Endothelial cell of umbilical vein (primary cell): Measurements from ENCODE around the gene TMEM182. TPM values are rescaled to one million over a fixed set of nuclear protein-coding genes. Genes with fewer than 3 reads are reported as not detected.
A peak's percentile ranks its signal among the peaks of the same experiment; 100 is the strongest.

ENCODE experiments used
- BruUV-seq: library from RNA; stranded (reverse); fragments of 400-500 nt; replicated peaks from 2 replicates; lab custom pipeline; 2021; lab: Mats Ljungman, UMichigan
- CTCF ChIA-PET: fragments of 300-600, 350-600 bp; sonication (Branson Sonifier 250); formaldehyde crosslinking; loops from one replicate; lab custom pipeline; 2021; ENCODE audit warnings: antibody characterized with exemption, inconsistent platforms; lab: Charles Lee
- POLR2A ChIA-PET: fragments of 300-600, 350-600 bp; sonication (Branson Sonifier 250); formaldehyde crosslinking; loops from one replicate; lab custom pipeline; 2021; ENCODE audit warnings: antibody characterized with exemption, inconsistent platforms; lab: Charles Lee
- DNase-seq: peaks from one replicate; pipeline ENCODE4 v3.0.0-alpha.2; 2011; ENCODE audit warnings: low read depth, low spot score
- FAIRE-seq: peaks from 2 replicates; lab custom pipeline; 2011; peaks lifted over from hg19 to GRCh38; lab: Jason Lieb, UNC
- H2AFZ ChIP-seq: 2 replicates; pipeline ENCODE4 v1.6.0; 2012; ENCODE audit warnings: low read depth, low read length, control low read depth, inconsistent platforms
- H3K27ac ChIP-seq: 2 replicates; pipeline ENCODE4 v1.5.1; 2011; ENCODE audit warnings: low read depth, mild to moderate bottlenecking, control low read depth, low read length, moderate library complexity; ENCODE audit not compliant: insufficient read depth
- H3K27me3 ChIP-seq, 2 experiments: 2 replicates each; pipeline versions ENCODE4 v1.6.0 to v1.6.1; 2011; ENCODE audit warnings: low read length in 2 of 2, mixed read lengths in 1 of 2; ENCODE audit not compliant: control insufficient read depth in 2 of 2, insufficient read depth in 2 of 2
- H3K36me3 ChIP-seq, 2 experiments: 2 replicates in 1 of 2; 3 replicates in 1 of 2; pipeline ENCODE4 v1.5.1; 2011; ENCODE audit warnings: low read length in 2 of 2, mild to moderate bottlenecking in 1 of 2, moderate library complexity in 1 of 2; ENCODE audit not compliant: control insufficient read depth in 2 of 2, insufficient read depth in 2 of 2; ENCODE audit errors: extremely low read depth in 1 of 2
- H3K4me1 ChIP-seq: 3 replicates; pipeline ENCODE4 v1.5.1; 2011; ENCODE audit warnings: mild to moderate bottlenecking, low read length; ENCODE audit not compliant: control insufficient read depth, insufficient read depth; ENCODE audit errors: extremely low read depth
- H3K4me2 ChIP-seq: 2 replicates; pipeline ENCODE4 v1.6.1; 2011; ENCODE audit warnings: low read length, control low read depth, mixed read lengths; ENCODE audit not compliant: insufficient read depth
- H3K4me3 ChIP-seq, 3 experiments: fragments of 200-600 bp in 1 of 3; sonication (generic), shearing (Covaris generic) in 1 of 3; replicated peaks in 1 of 3; 2 replicates each; pipeline ENCODE4 v1.5.1; 2011 to 2016; ENCODE audit warnings: control low read depth in 3 of 3, low read length in 3 of 3, mild to moderate bottlenecking in 2 of 3, inconsistent platforms in 1 of 3, low read depth in 1 of 3, moderate library complexity in 1 of 3; ENCODE audit not compliant: insufficient read depth in 1 of 3
- H3K79me2 ChIP-seq: 2 replicates; pipeline ENCODE4 v1.6.0; 2012; ENCODE audit warnings: low read length, inconsistent platforms; ENCODE audit not compliant: control insufficient read depth, insufficient read depth
- H3K9ac ChIP-seq: replicated peaks from 2 replicates; pipeline ENCODE3; 2011; ENCODE audit warnings: low read length, control low read depth; ENCODE audit not compliant: insufficient read depth; ENCODE audit errors: extremely low read depth
- H3K9me1 ChIP-seq: replicated peaks from 3 replicates; pipeline ENCODE4 v1.6.0; 2011; ENCODE audit warnings: mild to moderate bottlenecking, low read length; ENCODE audit not compliant: control insufficient read depth, insufficient read depth; ENCODE audit errors: extremely low read depth
- H3K9me3 ChIP-seq: replicated peaks from 2 replicates; pipeline ENCODE4 v1.5.1; 2012; ENCODE audit warnings: low read length, inconsistent platforms; ENCODE audit not compliant: control insufficient read depth, insufficient read depth
- H4K20me1 ChIP-seq: replicated peaks from 2 replicates; pipeline ENCODE3; 2011; ENCODE audit warnings: mild to moderate bottlenecking, low read length; ENCODE audit not compliant: control insufficient read depth, insufficient read depth; ENCODE audit errors: extremely low read depth
- FOS ChIP-seq: IDR thresholded peaks from 2 replicates; pipeline ENCODE4 v1.6.1; 2011; ENCODE audit warnings: mild to moderate bottlenecking, low read length, moderate library complexity, borderline replicate concordance; ENCODE audit not compliant: insufficient read depth
- GATA2 ChIP-seq: IDR thresholded peaks from 2 replicates; pipeline ENCODE4 v1.7.0; 2011; ENCODE audit warnings: low read depth, mild to moderate bottlenecking, moderate library complexity, mixed read lengths, low read length; ENCODE audit not compliant: insufficient read length, insufficient read depth
- JUN ChIP-seq: IDR thresholded peaks from 2 replicates; pipeline ENCODE4 v1.6.1; 2011; ENCODE audit warnings: borderline replicate concordance, low read depth; ENCODE audit not compliant: insufficient read length, insufficient read depth
- MYC ChIP-seq: IDR thresholded peaks from one replicate; pipeline ENCODE4 v1.6.1; 2011; ENCODE audit warnings: mild to moderate bottlenecking, low read depth, low read length
- dilution Hi-C: fragments of 300-500 bp; cut with MboI; formaldehyde crosslinking; loops from one replicate; pipeline ENCODE4 v1.15.0; 2019; ENCODE audit warnings: low sequenced_read_pairs; ENCODE audit not compliant: extremely low pct_ligation_motif_present
- intact Hi-C: fragments of 100-400 bp; cut with micrococcal nuclease; formaldehyde crosslinking; loops from one replicate; pipeline ENCODE4 v1.10.0; 2022
- polyA plus RNA-seq, 4 experiments: library from polyadenylated mRNA; depleted of rRNA in 3 of 4; stranded (reverse) in 3 of 4; unstranded in 1 of 4; fragments of >200 nt; gene quantifications; 2 replicates each; pipeline versions ENCODE4 v1.2.1 to v1.2.3, GENCODE V29; 2011 to 2012; ENCODE audit warnings: missing spikeins in 1 of 4
- total RNA-seq: library from RNA; stranded (reverse); gene quantifications from 2 replicates; pipeline ENCODE4 v1.2.3, GENCODE V29; 2021
- TF ChIP-seq, protein P1 (sequence below), 2 donors: IDR thresholded peaks; 1 replicate in 1 of 2; 2 replicates in 1 of 2; pipeline ENCODE4 v1.5.1; 2011; ENCODE audit warnings: low read length in 2 of 2, mild to moderate bottlenecking in 2 of 2, moderate library complexity in 2 of 2, control low read depth in 1 of 2, inconsistent platforms in 1 of 2, low read depth in 1 of 2; ENCODE audit not compliant: insufficient read depth in 1 of 2; ENCODE audit errors: extremely low read depth in 1 of 2

The TMEM182 gene
- total and polyA plus RNA-seq, 2 donors (not counting 3 experiments of a cell fraction or from before 2014, with no cell fraction given), result 0.69 to 0.95 TPM

DNA sequence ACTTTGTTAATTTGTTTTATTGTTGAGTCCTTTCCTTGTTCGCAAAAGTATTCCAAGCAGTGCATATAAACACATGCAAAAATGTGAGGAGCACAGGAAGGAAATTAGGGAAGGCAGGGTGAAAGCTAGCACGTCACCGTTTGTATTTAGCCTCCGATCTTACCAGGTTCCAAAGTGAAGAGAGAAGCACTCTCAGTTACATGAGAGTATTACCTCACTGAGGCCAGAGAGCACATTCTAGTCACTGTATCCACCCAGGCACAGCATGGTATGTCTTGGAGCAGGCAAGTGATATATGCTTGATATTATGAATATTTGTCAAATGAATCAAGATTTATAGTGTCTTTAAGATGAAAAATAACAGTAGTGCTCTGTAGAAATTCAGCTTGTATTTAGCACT is 6.5 kb upstream of the TMEM182 start:
- Histone ChIP-seq H3K4me3 (no peak overlapping the region), H2AFZ (no peak overlapping the region), H3K9me3 (no peaks in the 10 kb centered on the region), H3K27ac (no peak overlapping the region), H3K9me1 (no peaks in the 10 kb centered on the region), H3K4me2 (no peak overlapping the region), H3K79me2 (no peaks in the 10 kb centered on the region), H3K4me1 (peaks cover 2% of the 10 kb centered on the region), H4K20me1 (no peaks in the 10 kb centered on the region), H3K36me3 (no peaks in the 10 kb centered on the region), H3K9ac (no peak overlapping the region), H3K27me3 (no peaks in the 10 kb centered on the region)
- intact Hi-C loops (no loop called here), dilution Hi-C loops (no loop called here)
- ChIA-PET CTCF (interaction anchor here (1.3 to 7.0 kb wide), 4 partner anchors 9 to 50 kb away, joined by 4 to 311 read pairs (median 46); a partner anchor contains a TSS), POLR2A (no interaction called here)
- BruUV-seq, result no TSS peak
- FAIRE-seq, result no peak
- DNase-seq, result peak; percentile 16
- TF ChIP-seq JUN (no peak), FOS (no peak)

DNA sequence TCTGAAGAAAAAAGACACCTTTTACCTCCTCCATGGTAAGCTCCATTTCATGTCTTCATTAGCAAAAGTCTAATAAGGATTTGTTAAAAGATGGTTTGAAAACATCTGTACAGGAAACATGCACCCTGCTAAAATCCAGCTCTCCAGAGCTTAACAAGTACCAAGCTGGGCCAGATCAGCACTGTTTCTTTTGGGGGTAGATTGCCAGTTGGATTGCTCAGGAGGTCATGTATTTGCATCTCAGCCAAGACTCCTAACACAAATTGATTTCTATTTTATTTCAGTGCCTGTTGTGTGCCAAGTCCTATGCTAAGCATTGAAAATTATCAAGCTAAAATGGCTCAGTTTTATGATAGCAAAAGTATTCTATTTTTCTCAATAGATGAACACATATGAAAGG is 3.4 kb upstream of the TMEM182 start:
- no peak overlapping the region for H2AFZ ChIP-seq
- intact Hi-C loops (no loop called here), dilution Hi-C loops (no loop called here)
- H3K9me1 ChIP-seq, result no peaks in the 10 kb centered on the region
- no peak for FAIRE-seq
- H3K4me1 ChIP-seq, result peaks cover 2% of the 10 kb centered on the region
- POLR2A ChIA-PET, result no interaction called here
- H4K20me1 ChIP-seq, result no peaks in the 10 kb centered on the region
- no peak for TF ChIP-seq MYC
- TF ChIP-seq, protein P1, sequence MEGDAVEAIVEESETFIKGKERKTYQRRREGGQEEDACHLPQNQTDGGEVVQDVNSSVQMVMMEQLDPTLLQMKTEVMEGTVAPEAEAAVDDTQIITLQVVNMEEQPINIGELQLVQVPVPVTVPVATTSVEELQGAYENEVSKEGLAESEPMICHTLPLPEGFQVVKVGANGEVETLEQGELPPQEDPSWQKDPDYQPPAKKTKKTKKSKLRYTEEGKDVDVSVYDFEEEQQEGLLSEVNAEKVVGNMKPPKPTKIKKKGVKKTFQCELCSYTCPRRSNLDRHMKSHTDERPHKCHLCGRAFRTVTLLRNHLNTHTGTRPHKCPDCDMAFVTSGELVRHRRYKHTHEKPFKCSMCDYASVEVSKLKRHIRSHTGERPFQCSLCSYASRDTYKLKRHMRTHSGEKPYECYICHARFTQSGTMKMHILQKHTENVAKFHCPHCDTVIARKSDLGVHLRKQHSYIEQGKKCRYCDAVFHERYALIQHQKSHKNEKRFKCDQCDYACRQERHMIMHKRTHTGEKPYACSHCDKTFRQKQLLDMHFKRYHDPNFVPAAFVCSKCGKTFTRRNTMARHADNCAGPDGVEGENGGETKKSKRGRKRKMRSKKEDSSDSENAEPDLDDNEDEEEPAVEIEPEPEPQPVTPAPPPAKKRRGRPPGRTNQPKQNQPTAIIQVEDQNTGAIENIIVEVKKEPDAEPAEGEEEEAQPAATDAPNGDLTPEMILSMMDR (IDR thresholded peaks at IDR 0.05; ENCODE audit: extremely low read depth in 1 of 2, insufficient read depth in 1 of 2, low read depth in 1 of 2, low read length in 2 of 2), result no peak
- no peak for TF ChIP-seq GATA2
- BruUV-seq, result no TSS peak
- no peaks in the 10 kb centered on the region for H3K79me2 ChIP-seq
- no peak overlapping the region for H3K4me3 ChIP-seq
- H3K27ac ChIP-seq, result no peak overlapping the region
- no peaks in the 10 kb centered on the region for H3K9me3 ChIP-seq
- no peaks in the 10 kb centered on the region for H3K36me3 ChIP-seq
- DNase-seq, result no peak
- H3K27me3 ChIP-seq, result no peaks in the 10 kb centered on the region
- no peak overlapping the region for H3K4me2 ChIP-seq
- H3K9ac ChIP-seq, result no peak overlapping the region
- CTCF ChIA-PET, result interaction anchor here (1.3 to 2.5 kb wide), 3 partner anchors 8 to 82 kb away, joined by 3 to 14 read pairs (median 4); no protein-coding TSS in a partner anchor
